Pancreas (tissue), 10 donors: ENCODE data around the gene HAUS7. TPM values are rescaled to one million over a fixed set of nuclear protein-coding genes. Genes with fewer than 3 reads are reported as not detected.

ENCODE experiments used
- ATAC-seq, 4 donors: fragments of 200-7000 bp; cut with Tn5 transposase; one replicate each; pipeline versions ENCODE4 v1.8.0 to v1.9.1; 2020; ENCODE audit warnings: mild to moderate bottlenecking in 4 of 4, moderate library complexity in 4 of 4
- DNase-seq, 6 donors: peaks; one replicate each; pipeline ENCODE4 v3.0.0-alpha.2; 2020
- FAIRE-seq: peaks from 2 replicates; lab custom pipeline; 2012; peaks lifted over from hg19 to GRCh38; lab: Jason Lieb, UNC
- H3K27ac ChIP-seq, 4 donors: fragments of 200-600 bp; sonication (generic); 1 replicate in 3 of 4; 2 replicates in 1 of 4; pipeline versions ENCODE4 v1.5.0 to v1.8.0; 2020
- H3K27me3 ChIP-seq, 4 donors: fragments of 200-600 bp; one replicate each; pipeline ENCODE4 v1.8.0; 2021
- H3K36me3 ChIP-seq, 3 donors: fragments of 200-600 bp; sonication (generic) in 1 of 3; one replicate each; pipeline versions ENCODE4 v1.5.0 to v1.8.0; 2020 to 2021
- H3K4me1 ChIP-seq, 3 donors: fragments of 200-600 bp; one replicate each; pipeline ENCODE4 v1.8.0; 2021
- H3K4me3 ChIP-seq, 4 donors: fragments of 200-600 bp; sonication (generic) in 2 of 4; one replicate each; pipeline versions ENCODE4 v1.5.0 to v1.8.0; 2020 to 2021
- H3K9me3 ChIP-seq, 4 donors: fragments of 200-600 bp; one replicate each; pipeline ENCODE4 v1.8.0; 2021
- CTCF ChIP-seq, 4 donors: fragments of 200-600 bp; sonication (generic) in 3 of 4; IDR thresholded peaks; one replicate each; pipeline versions ENCODE4 v1.5.0 to v1.8.0; 2021; ENCODE audit warnings: antibody characterized with exemption in 4 of 4
- whole genome bisulfite sequencing, 2 donors: extraction: QIAGEN DNeasy Blood & Tissue Kit; methylation state at CpG; one replicate each; pipeline ENCODE4 v1.1.7; 2013; 5-methylcytosine and 5-hydroxymethylcytosine counted together
- intact Hi-C, 3 donors: fragments of 100-400 bp; cut with DNase I; formaldehyde crosslinking; loops; one replicate each; pipeline versions ENCODE4 v1.11.1 to v1.14.2; 2022
- polyA plus RNA-seq, 2 donors: library from polyadenylated mRNA; stranded (reverse); fragments of 200-250 nt; gene quantifications; one replicate each; pipeline ENCODE4 v1.2.3, GENCODE V29; 2013
- total RNA-seq, 6 donors: library from RNA; stranded (reverse); fragmentation: NEBNext Ultra II Directional in 4 of 6; extraction: Animal tissue kit (Norgen Biotek cat#: 25700) in 4 of 6; gene quantifications; one replicate each; pipeline versions ENCODE4 v1.2.1 to v1.2.4, GENCODE V29; 2021 to 2023
- donor health status: healthy with polysubstance abuse.
- donor health status: DM: no; HTN: no; CAD: no; lungs with moderate emphysema.
- donor health status: DM: no; HTN: no; CAD: no.
- donor health status: control.
- donor health status: control.
- donor health status: Bipolar disorder and iron deficiency.
- donor health status: DM: yes; HTN: yes; CAD: no.
- donor health status: DM: no; HTN: no; CAD: no.
- donor health status: DM: no; HTN: no; CAD: no.
- donor health status: DM: yes; HTN: yes; CAD: no.

Gene HAUS7
- total and polyA plus RNA-seq, 8 donors = 4.9 to 44.1 (median 9.5) TPM

GRCh38 chrX:153398275-153398960, 72.0 kb downstream of the HAUS7 start:
- intact Hi-C loops = no loop called here
- Histone ChIP-seq H3K4me1 (no peaks in the 10 kb centered on the region), H3K27ac (no peak overlapping the region), H3K4me3 (no peak overlapping the region), H3K9me3 (no peaks in the 10 kb centered on the region), H3K27me3 (peaks cover 0 to 4% (median 0%) of the 10 kb centered on the region in 4 donors), H3K36me3 (no peaks in the 10 kb centered on the region)
- no peak for ATAC-seq
- no peak for TF ChIP-seq CTCF (IDR thresholded peaks at IDR 0.05)
- 70 to 76% methylated on average over 17 of the region's 17 CpGs for WGBS, 2 donors
- peak in 1 of 6 donors; percentile 48 for DNase-seq
- no peak for FAIRE-seq

Other genes starting within 250 kb of the HAUS7 start
- not detected for gene PNMA6F, start 148.8 kb downstream of the HAUS7 start, total RNA-seq
- under 1 TPM in 1 of 2 donors, not detected in 1; 0.12 TPM for gene PNMA6F, start 148.8 kb downstream of the HAUS7 start, polyA plus RNA-seq
- gene ZNF275, start 136.4 kb downstream of the HAUS7 start, total RNA-seq = 1 to 10 TPM; 4.9 to 9.9 (median 7.0) TPM
- gene ZNF275, start 136.4 kb downstream of the HAUS7 start, polyA plus RNA-seq = 1 to 10 TPM; 3.7 to 5.6 TPM
- gene PNMA6E, start 69.2 kb downstream of the HAUS7 start, total RNA-seq = not detected
- not detected for gene PNMA6E, start 69.2 kb downstream of the HAUS7 start, polyA plus RNA-seq
- gene ZFP92, start 59.1 kb downstream of the HAUS7 start, total RNA-seq = under 1 TPM; 0.28 to 1.00 (median 0.42) TPM
- under 1 TPM; 0.34 to 0.45 TPM for gene ZFP92, start 59.1 kb downstream of the HAUS7 start, polyA plus RNA-seq
- gene TREX2, start 24.5 kb downstream of the HAUS7 start, total RNA-seq = under 1 TPM in 5 of 6 donors, not detected in 1; 0.19 to 0.59 (median 0.37) TPM
- under 1 TPM; 0.89 to 0.91 TPM for gene TREX2, start 24.5 kb downstream of the HAUS7 start, polyA plus RNA-seq
- gene BGN, start 24.4 kb upstream of the HAUS7 start, total RNA-seq = 100 to 1,000 TPM in 1 of 6 donors, 10 to 100 TPM in 2, 1 to 10 TPM in 3; 4.0 to 113 (median 15.0) TPM
- 10 to 100 TPM; 20.2 to 24.5 TPM for gene BGN, start 24.4 kb upstream of the HAUS7 start, polyA plus RNA-seq
- gene ATP2B3, start 47.1 kb upstream of the HAUS7 start, total RNA-seq = under 1 TPM in 4 of 6 donors, not detected in 2; 0.03 to 0.06 (median 0.04) TPM
- gene ATP2B3, start 47.1 kb upstream of the HAUS7 start, polyA plus RNA-seq = under 1 TPM; 0.04 to 0.12 TPM
- 10 to 100 TPM in 1 of 6 donors, 1 to 10 TPM in 5; 6.7 to 10.6 (median 8.1) TPM for gene CCNQ, start 128.6 kb upstream of the HAUS7 start, total RNA-seq
- gene CCNQ, start 128.6 kb upstream of the HAUS7 start, polyA plus RNA-seq = 10 to 100 TPM; 26.3 to 32.1 TPM
- gene DUSP9, start 176.6 kb upstream of the HAUS7 start, total RNA-seq = under 1 TPM in 3 of 6 donors, not detected in 3; 0.09 to 0.28 (median 0.14) TPM
- under 1 TPM in 1 of 2 donors, not detected in 1; 0.07 TPM for gene DUSP9, start 176.6 kb upstream of the HAUS7 start, polyA plus RNA-seq
- under 1 TPM in 3 of 6 donors, not detected in 3; 0.35 to 0.67 (median 0.49) TPM for gene PNCK, start 203.2 kb upstream of the HAUS7 start, total RNA-seq
- gene PNCK, start 203.2 kb upstream of the HAUS7 start, polyA plus RNA-seq = under 1 TPM; 0.28 to 0.99 TPM
- 10 to 100 TPM in 4 of 6 donors, 1 to 10 TPM in 2; 8.4 to 15.8 (median 11.1) TPM for gene SLC6A8, start 217.3 kb upstream of the HAUS7 start, total RNA-seq
- gene SLC6A8, start 217.3 kb upstream of the HAUS7 start, polyA plus RNA-seq = 10 to 100 TPM; 12.3 to 14.4 TPM